GOT3 (cell line): ENCODE data around the gene KCNK4.

Source experiments
- DNase-seq: peaks from one replicate; lab custom pipeline; 2025; ENCODE audit warnings: mixed read lengths; lab: John Stamatoyannopoulos, UW

The KCNK4 gene

GRCh38 chr11:64290352-64291261 is 495 bp upstream of the KCNK4 start:
- DNase-seq: no peak

DNA sequence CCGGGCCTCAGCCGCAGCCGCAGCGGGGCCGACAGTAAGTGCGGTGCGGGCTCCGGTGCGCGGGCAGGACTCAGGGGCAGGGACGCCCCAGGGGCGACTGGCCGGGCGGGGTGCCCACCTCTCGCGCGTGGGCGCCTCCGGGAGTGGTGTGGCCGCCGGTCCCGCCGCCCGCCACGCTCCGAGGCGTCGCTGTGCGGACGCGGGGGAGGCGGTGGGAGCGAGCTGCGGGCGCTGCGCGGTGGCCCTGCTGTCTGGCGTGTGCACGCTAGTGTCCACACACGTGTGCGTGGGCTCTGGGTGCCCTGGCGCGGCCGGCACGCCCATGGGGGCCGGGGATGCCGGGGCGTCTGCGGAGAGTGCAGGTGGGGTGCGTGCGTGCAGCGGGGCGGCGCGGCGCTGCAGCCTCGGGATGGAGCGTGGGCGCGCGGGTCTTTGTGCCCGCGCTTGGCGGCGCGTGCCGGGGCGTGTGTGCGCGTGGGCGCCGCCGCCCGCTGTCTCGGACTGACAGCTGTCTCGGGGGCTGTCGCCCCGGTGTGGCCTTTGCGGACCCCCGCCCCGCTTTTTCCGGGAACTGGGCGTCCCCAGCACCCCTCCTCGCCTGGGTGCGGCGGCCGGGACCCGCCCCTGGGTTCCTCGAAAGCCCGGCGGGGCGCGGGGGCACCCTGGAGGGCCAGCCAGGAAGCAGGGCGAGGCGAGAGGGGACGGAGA is 804 bp downstream of the KCNK4 start:
- DNase-seq: no peak

GRCh38 chr11:64292460-64293254 is 1.6 kb downstream of the KCNK4 start:
- no peak for DNase-seq

DNA sequence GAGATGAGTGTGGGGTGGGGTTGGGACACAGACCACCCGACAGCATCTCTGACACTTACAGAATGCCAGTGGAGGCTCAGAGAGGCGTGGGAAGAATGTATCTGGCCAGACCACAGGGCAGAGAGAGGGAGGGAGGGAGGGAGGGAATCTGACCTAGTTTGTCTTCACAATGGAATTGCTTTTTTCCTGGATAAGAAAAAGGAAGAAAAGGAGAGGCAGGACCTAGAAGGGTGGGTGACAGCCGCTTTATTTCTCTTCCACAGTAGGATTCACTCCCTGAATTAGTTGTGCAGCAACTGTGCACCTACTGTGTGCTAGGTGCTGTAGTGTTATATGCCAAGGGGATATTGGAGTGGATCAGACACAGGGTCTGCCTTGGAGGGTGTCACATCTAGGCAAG is 3.7 kb downstream of the KCNK4 start:
- DNase-seq: no peak

DNA sequence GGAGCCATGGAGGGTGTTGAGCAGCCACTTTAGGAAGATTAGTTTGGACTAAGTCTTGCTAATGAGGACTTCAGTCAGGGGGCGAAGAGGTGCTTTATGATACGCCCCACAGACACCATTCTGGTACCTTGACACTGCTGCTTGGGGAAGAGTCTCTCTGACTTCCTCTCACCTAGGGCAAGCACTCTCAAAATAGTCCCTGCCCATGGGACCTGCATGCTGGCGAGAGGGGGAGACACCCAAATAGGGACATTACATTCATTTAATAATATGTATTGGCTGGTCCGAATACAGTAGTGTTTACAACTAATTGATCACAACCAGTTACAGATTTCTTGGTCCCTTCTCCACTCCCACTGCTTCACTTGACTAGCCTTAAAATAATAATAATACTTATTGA is 4.7 kb downstream of the KCNK4 start:
- no peak for DNase-seq

DNA sequence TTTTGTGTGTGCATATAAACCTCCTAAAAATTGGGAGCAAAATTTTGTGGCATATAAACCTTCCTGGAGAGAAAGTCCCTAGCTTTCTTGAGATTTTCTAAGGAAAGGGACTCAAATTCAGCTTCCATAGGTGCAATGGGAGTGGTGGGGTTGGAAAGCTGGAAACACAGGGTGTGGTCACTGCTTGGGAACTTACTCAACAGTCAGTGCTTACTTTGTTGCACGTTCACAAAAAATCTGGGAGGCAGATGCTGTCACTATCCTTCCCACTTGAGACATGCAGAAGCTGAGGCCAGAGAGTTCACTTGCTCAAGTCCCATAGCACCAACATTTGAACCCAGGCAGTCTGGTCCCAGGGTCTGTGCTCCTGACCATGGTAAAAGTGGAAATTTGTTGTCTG is 5.1 kb downstream of the KCNK4 start:
- DNase-seq: no peak

- DNase-seq: no peak
Observed at GRCh38 chr11:64296830-64297698, 6.0 kb downstream of the KCNK4 start.

- no peak for DNase-seq
Observed at GRCh38 chr11:64297699-64298358, 6.7 kb downstream of the KCNK4 start.

DNA sequence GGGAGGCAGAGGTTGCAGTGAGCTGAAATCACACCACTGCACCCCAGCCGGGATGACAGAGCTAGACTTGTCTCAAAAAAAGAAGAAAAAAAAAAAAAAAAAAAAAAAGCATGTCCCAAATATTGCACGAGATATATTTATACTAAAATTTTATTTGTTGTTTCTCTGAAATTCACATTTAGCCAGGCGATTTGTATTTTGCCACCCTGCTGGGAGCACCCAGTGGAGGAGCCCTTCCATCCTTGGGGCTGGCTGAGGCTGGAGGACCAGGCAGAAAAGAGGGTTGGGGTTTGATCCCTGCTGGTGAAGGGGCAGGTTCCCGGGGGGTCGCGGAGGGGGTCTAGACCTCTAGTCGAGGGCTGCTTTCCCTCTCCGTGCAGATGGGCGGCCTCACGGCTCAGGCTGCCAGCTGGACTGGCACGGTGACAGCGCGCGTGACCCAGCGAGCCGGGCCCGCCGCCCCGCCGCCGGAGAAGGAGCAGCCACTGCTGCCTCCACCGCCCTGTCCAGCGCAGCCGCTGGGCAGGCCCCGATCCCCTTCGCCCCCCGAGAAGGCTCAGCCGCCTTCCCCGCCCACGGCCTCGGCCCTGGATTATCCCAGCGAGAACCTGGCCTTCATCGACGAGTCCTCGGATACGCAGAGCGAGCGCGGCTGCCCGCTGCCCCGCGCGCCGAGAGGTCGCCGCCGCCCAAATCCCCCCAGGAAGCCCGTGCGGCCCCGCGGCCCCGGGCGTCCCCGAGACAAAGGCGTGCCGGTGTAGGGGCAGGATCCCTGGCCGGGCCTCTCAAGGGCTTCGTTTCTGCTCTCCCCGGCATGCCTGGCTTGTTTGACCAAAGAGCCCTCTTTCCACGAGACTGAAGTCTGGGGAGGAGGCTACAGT is 8.1 kb downstream of the KCNK4 start:
- DNase-seq: no peak

DNA sequence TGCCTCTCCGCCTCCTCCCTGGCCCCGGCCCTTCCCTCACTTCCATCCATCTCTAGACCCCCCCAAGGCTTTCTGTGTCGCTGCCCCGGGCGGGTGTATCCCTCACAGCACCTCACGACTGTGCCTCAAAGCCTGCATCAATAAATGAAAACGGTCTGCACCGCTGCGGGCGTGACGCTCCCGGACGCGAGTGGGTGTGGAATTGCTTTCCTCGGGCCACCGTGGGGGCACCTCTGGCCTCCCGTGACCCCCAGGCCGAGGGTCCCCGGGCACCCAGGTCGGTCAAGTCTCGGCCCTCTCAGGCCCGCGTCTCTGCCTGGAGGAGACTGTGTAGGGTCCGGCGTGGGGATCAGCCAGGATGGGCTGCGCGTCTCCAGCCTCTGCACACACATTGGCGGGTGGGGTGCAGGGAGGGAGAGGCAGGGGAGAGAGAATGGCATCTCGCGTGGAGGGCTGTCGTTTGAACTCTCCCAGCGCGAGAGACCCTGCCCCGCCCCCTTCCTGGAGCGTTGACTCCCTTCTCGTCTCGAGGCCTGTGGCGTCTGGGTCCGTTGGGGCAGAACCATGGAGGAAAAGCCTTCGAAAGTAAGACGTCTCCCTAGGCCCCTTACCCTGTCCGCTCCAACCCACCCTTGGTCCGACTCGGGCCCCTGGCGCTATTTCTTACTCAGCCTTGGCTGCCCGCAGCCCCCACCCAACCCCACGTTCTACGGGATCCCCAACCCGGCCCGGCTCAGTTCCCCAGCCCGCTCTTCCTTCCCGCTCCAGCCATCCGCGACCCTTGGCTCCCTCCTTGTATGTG is 8.9 kb downstream of the KCNK4 start, which contains the start of gene CATSPERZ:
CATSPERZ (plus strand) TSS at position 512 of the 802 bp plus-strand sequence; CDS start at position 565, 53 bp downstream.
- DNase-seq: no peak

DNA sequence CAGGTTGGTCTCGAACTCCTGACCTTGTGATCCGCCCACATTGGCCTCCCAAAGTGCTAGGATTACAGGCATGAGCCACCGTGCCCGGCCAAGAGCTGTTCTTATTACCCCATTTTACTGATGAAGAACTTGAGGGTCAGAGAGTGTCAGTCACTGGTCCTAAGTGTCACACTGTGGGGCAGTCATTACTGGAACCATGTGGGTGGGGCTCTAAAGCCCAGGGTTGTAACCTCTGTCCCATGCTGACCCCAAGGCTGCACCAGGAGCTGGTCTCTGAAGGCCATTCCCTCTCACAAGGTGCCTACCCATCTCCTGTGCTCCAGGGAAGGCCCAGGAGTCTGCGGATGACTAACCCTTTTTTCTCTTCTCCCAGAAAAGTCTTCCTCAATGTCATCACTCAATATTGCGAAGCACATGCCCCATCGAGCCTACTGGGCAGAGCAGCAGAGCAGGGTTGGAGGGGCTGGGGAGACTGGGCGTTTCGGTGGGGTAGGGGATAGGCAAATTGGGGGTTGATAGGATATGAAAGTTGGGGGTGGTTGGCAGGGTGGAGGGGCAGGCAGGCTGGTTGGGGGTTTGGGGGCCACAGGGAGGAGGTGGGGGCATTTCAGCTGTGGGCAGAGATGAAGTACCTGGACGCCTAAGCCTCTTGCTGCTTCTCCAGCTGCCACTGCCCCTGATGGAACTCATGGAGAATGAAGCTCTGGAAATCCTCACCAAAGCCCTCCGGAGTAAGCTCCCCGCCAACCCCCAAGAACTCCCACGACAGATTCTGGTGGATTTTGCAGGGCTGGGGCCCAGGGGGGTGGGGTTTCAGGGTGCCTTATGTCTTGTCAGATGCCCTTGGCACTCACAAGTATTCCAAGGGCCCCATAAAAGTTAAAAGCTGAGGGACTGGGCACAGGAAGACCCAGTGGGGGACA is 12.3 kb downstream of the KCNK4 start:
- no peak for DNase-seq

DNA sequence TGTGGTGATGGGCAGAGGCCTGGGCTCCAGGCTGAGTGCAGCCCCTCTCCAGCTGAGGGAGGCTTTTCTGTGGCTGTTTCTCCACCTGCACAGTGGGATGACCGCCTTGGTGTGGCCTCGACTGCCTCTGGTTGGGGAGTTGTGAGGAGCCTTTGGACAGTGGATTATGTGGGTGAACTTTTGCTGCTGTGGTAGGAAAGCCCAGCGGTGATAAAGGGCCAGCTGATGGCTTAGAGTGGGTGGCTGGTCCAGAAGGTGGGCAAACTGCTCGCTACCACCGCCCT is 12.9 kb downstream of the KCNK4 start:
- DNase-seq: no peak

- DNase-seq: peak; percentile 72
Observed at GRCh38 chr11:64304316-64305072, 13.4 kb downstream of the KCNK4 start.

GRCh38 chr11:64305075-64305690 is 14.1 kb downstream of the KCNK4 start, which contains the start of gene ESRRA:
ESRRA (plus strand) TSS chr11:64305524; CDS start chr11:64307180, 1,656 bp downstream.
- DNase-seq: peak; percentile 97

GRCh38 chr11:64305691-64306562 is 14.8 kb downstream of the KCNK4 start:
- no peak for DNase-seq

DNA sequence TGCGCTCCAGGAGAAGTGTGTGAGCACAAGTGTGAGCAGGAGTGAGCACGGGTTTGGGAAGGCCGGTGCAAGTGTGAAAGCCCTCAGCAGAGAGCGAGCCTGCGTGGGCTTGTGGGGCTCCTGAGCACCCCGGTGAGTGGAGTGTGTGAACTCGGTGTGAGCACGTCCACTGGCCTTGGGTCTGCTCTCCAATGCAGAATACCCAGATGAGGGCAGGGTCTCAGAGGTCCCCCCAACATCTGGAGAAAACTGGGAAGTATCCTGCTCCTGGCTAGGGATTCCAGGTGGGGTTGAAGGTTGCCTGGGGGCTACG is 15.4 kb downstream of the KCNK4 start:
- no peak for DNase-seq
